ENCODE measurements around the gene PDIA5. TPM values are rescaled to one million over a fixed set of nuclear protein-coding genes. Genes with fewer than 3 reads are reported as not detected.

PDIA5 gene
- total and polyA plus RNA-seq, 11 donors = 3.3 to 16.3 (median 6.4) TPM

DNA sequence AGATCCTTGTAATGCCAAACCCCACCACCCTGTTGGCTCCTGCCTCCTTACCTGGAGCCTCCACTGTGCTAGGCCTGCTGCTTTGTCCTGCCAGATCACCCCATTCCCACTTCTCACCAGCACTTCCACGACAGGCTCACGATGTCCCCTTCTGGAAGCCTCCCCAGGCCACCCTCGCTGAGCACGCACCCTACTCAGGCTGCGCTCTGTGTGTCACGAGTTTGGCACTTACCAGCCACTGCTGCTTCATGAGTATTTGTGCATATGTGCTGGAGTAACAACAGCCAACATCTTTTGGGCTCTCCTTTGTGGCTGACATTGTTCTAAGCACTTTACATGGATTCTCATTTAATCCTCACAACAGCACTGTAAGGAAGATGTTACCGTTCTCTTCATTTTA lies 58.1 kb downstream of the PDIA5 start:
- H3K27ac ChIP-seq = no peak overlapping the region
- peaks cover 0 to 77% (median 40%) of the 10 kb centered on the region in 9 donors for H3K36me3 ChIP-seq
- no peaks in the 10 kb centered on the region for H3K9me3 ChIP-seq
- TF ChIP-seq, protein P1, sequence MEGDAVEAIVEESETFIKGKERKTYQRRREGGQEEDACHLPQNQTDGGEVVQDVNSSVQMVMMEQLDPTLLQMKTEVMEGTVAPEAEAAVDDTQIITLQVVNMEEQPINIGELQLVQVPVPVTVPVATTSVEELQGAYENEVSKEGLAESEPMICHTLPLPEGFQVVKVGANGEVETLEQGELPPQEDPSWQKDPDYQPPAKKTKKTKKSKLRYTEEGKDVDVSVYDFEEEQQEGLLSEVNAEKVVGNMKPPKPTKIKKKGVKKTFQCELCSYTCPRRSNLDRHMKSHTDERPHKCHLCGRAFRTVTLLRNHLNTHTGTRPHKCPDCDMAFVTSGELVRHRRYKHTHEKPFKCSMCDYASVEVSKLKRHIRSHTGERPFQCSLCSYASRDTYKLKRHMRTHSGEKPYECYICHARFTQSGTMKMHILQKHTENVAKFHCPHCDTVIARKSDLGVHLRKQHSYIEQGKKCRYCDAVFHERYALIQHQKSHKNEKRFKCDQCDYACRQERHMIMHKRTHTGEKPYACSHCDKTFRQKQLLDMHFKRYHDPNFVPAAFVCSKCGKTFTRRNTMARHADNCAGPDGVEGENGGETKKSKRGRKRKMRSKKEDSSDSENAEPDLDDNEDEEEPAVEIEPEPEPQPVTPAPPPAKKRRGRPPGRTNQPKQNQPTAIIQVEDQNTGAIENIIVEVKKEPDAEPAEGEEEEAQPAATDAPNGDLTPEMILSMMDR (IDR thresholded peaks at IDR 0.05) = no peak
- TF ChIP-seq POLR2A (IDR thresholded peaks at IDR 0.05) = no peak
- no peaks in the 10 kb centered on the region for H3K4me1 ChIP-seq
- WGBS, 4 donors = 93 to 96% (median 95%) methylated on average over 7 of the region's 7 CpGs
- no peaks in the 10 kb centered on the region for H3K27me3 ChIP-seq
- no peak overlapping the region for H3K4me3 ChIP-seq
- ATAC-seq = no peak
- DNase-seq = peak in 1 of 5 donors; percentile 1
- intact Hi-C loops (cut with DNase I) = no loop called here

DNA sequence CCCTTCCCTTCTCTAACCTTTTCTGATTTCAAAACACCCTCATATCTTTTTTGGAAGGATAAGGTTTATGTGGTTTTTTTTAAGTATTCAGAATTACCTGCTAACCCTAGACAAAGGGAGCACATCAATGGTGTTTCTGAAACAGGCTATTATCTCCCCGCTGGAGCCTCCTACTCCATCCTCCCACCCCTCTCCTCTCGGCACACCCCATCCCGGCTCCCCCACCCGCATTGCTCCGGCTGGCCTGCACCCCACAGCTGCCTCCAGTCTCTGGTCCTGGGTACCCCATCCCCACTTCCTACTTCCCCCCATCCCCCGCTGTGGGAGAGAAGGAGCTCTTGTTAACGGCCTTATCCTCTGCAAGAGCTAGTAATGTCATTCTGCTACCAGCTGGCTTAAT lies 59.2 kb downstream of the PDIA5 start:
- ATAC-seq = no peak
- no peak overlapping the region for H3K4me3 ChIP-seq
- no peak overlapping the region for H3K27ac ChIP-seq
- H3K4me1 ChIP-seq = no peaks in the 10 kb centered on the region
- WGBS, 4 donors = 56 to 75% (median 64%) methylated on average over 7 of the region's 7 CpGs
- intact Hi-C loops (cut with DNase I) = no loop called here
- peak in 1 of 5 donors; percentile 56 for DNase-seq
- no peaks in the 10 kb centered on the region for H3K9me3 ChIP-seq
- no peaks in the 10 kb centered on the region for H3K27me3 ChIP-seq
- no peak for TF ChIP-seq POLR2A (IDR thresholded peaks at IDR 0.05)
- TF ChIP-seq, protein P1 (IDR thresholded peaks at IDR 0.05) = no peak
- peaks cover 0 to 77% (median 40%) of the 10 kb centered on the region in 9 donors for H3K36me3 ChIP-seq

DNA sequence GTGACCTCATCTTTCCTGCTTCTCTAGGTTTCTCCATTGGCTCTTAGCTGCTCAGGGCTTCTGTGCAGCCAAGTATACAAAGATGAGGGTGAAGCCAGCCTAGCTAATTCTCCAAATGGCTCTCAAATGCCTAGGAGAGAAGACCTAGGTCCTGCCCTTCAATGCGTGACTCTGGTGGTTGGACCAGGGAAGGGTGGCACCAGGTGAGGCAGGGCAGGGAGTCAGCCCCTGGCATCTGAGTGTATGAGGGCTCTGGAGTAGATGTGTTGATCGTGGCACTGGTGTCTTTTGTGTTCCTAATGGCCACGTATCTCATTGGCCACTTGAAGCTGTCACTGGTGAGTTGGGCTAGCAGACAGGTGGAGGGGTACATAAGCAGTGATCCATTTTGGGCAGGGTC lies 59.8 kb downstream of the PDIA5 start:
- no peaks in the 10 kb centered on the region for H3K9me3 ChIP-seq
- DNase-seq (peak in 1 of 5 donors; percentile 14), ATAC-seq (no peak)
- no peaks in the 10 kb centered on the region for H3K4me1 ChIP-seq
- 95 to 97% (median 96%) methylated on average over 3 of the region's 3 CpGs for WGBS, 4 donors
- H3K36me3 ChIP-seq = peaks cover 0 to 81% (median 43%) of the 10 kb centered on the region in 9 donors
- TF ChIP-seq POLR2A (IDR thresholded peaks at IDR 0.05) = no peak
- TF ChIP-seq, protein P1 (IDR thresholded peaks at IDR 0.05) = no peak
- H3K27me3 ChIP-seq = no peaks in the 10 kb centered on the region
- H3K4me3 ChIP-seq = no peak overlapping the region
- H3K27ac ChIP-seq = no peak overlapping the region
- intact Hi-C loops (cut with DNase I) = no loop called here

DNA sequence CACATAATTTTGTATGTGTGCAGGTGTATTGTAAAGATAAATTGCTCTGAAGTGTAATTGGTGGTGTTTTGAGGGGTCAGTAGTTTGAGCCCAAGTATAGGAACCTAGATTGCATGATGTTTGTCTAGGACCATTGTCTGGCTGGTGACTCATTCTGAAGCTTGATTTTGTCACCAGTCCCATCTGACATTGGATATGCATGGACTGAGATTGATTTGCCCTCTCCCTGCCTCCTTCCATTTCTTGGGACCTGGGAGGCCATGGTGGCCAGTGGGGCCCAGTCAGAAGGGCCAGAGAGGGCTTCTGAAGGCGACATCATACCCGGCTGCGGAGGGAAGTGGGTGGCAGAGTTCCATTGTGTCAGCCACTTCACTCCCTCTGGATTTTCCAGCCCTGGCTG lies 62.3 kb downstream of the PDIA5 start:
- Histone ChIP-seq H3K4me1 (no peaks in the 10 kb centered on the region), H3K27ac (no peak overlapping the region), H3K27me3 (no peaks in the 10 kb centered on the region), H3K9me3 (no peaks in the 10 kb centered on the region), H3K36me3 (peaks cover 0 to 73% (median 43%) of the 10 kb centered on the region in 9 donors), H3K4me3 (no peak overlapping the region)
- intact Hi-C loops (cut with DNase I) = no loop called here
- no peak for ATAC-seq
- TF ChIP-seq, protein P1 (IDR thresholded peaks at IDR 0.05) = no peak
- no peak for TF ChIP-seq POLR2A (IDR thresholded peaks at IDR 0.05)
- DNase-seq = peak in 1 of 5 donors; percentile 26
- WGBS, 4 donors = 96 to 98% (median 97%) methylated on average over 3 of the region's 3 CpGs; no CpG with 5 or more reads in 1 of the 4 donors

Data from heart left ventricle (tissue), 16 donors.